Osteoblast (primary cell): Measurements from ENCODE around the gene PARD6G. TPM values are rescaled to one million over a fixed set of nuclear protein-coding genes. Genes with fewer than 3 reads are reported as not detected.

ENCODE experiments used
- DNase-seq: peaks from one replicate; pipeline ENCODE4 v3.0.0; 2011; ENCODE audit warnings: low spot score, mixed read lengths; ENCODE audit not compliant: insufficient read length; ENCODE audit errors: missing footprints
- H2AFZ ChIP-seq: 2 replicates; pipeline ENCODE4 v1.6.0; 2011; ENCODE audit warnings: mild to moderate bottlenecking, low read length
- H3K27ac ChIP-seq: 2 replicates; pipeline ENCODE4 v1.5.1; 2011; ENCODE audit warnings: mild to moderate bottlenecking, low read depth, low read length, moderate library complexity
- H3K27me3 ChIP-seq: 2 replicates; pipeline ENCODE4 v1.6.0; 2012; ENCODE audit warnings: mild to moderate bottlenecking, control low read depth, inconsistent platforms, low read length, moderate library complexity; ENCODE audit not compliant: insufficient read depth
- H3K36me3 ChIP-seq: 2 replicates; pipeline ENCODE4 v1.5.1; 2011; ENCODE audit warnings: mild to moderate bottlenecking, low read length, control low read depth, moderate library complexity; ENCODE audit not compliant: insufficient read depth
- H3K4me1 ChIP-seq: 2 replicates; pipeline ENCODE4 v1.5.1; 2011; ENCODE audit warnings: mild to moderate bottlenecking, low read length, control low read depth, moderate library complexity; ENCODE audit not compliant: insufficient read depth
- H3K4me2 ChIP-seq: 2 replicates; pipeline ENCODE4 v1.6.0; 2011; ENCODE audit warnings: mild to moderate bottlenecking, low read length; ENCODE audit not compliant: insufficient read depth
- H3K4me3 ChIP-seq: fragments of 200-600 bp; sonication (generic); 3 replicates; pipeline ENCODE4 v1.5.1; 2012; ENCODE audit warnings: mild to moderate bottlenecking, low read length, inconsistent platforms; ENCODE audit not compliant: insufficient read depth
- H3K79me2 ChIP-seq: 2 replicates; pipeline ENCODE4 v1.6.0; 2012; ENCODE audit warnings: mild to moderate bottlenecking, low read length, control low read depth, inconsistent platforms; ENCODE audit not compliant: insufficient read depth
- H3K9me3 ChIP-seq: 2 replicates; pipeline ENCODE4 v1.5.1; 2011; ENCODE audit warnings: low read depth, low read length, control low read depth
- H4K20me1 ChIP-seq: 2 replicates; pipeline ENCODE4 v1.6.0; 2012; ENCODE audit warnings: mild to moderate bottlenecking, low read length, control low read depth; ENCODE audit not compliant: insufficient read depth
- total RNA-seq: library from RNA; depleted of rRNA; stranded (reverse); fragments of >200 nt; gene quantifications from 2 replicates; pipeline ENCODE4 v1.2.3, GENCODE V29; 2012
- TF ChIP-seq, protein P1 (sequence below): IDR thresholded peaks from 2 replicates; pipeline ENCODE4 v1.5.1; 2011; ENCODE audit warnings: mild to moderate bottlenecking, low read depth, low read length, moderate library complexity; ENCODE audit errors: extremely low read depth

Gene PARD6G
- total RNA-seq, 1 donor, result 2.2 TPM

DNA sequence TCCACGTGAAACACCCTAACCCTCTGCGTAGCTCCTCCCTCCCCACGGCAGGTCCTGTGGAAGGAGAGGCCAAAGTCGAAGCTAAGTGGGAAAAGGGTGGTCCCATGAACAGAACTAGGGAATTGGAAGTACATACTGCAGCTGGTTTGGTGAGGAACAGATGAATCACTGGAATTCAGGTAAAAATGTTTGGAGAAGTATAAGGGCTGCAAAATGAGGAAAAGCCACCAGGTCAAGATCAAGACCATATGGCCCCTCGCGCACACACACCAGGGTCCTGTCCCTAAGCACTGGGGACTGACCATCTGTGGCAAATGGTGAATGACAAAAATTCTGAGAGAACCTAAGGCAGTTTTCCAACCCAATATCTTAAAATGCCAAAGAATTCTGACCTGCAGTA is 3.1 kb downstream of the PARD6G start:
- Histone ChIP-seq H3K4me2 (no peak overlapping the region), H3K4me1 (peaks cover 3% of the 10 kb centered on the region), H3K36me3 (no peaks in the 10 kb centered on the region), H3K9me3 (no peaks in the 10 kb centered on the region), H3K4me3 (no peak overlapping the region), H3K27me3 (peaks cover 30% of the 10 kb centered on the region), H4K20me1 (no peaks in the 10 kb centered on the region), H3K27ac (no peak overlapping the region), H3K79me2 (no peaks in the 10 kb centered on the region), H2AFZ (no peak overlapping the region)
- TF ChIP-seq, protein P1, sequence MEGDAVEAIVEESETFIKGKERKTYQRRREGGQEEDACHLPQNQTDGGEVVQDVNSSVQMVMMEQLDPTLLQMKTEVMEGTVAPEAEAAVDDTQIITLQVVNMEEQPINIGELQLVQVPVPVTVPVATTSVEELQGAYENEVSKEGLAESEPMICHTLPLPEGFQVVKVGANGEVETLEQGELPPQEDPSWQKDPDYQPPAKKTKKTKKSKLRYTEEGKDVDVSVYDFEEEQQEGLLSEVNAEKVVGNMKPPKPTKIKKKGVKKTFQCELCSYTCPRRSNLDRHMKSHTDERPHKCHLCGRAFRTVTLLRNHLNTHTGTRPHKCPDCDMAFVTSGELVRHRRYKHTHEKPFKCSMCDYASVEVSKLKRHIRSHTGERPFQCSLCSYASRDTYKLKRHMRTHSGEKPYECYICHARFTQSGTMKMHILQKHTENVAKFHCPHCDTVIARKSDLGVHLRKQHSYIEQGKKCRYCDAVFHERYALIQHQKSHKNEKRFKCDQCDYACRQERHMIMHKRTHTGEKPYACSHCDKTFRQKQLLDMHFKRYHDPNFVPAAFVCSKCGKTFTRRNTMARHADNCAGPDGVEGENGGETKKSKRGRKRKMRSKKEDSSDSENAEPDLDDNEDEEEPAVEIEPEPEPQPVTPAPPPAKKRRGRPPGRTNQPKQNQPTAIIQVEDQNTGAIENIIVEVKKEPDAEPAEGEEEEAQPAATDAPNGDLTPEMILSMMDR, result no peak
- DNase-seq, result no peak

GRCh38 chr18:80243204-80243603 is 4.1 kb downstream of the PARD6G start:
- no peaks in the 10 kb centered on the region for H3K9me3 ChIP-seq
- peak; percentile 29 for DNase-seq
- H3K27ac ChIP-seq, result no peak overlapping the region
- no peaks in the 10 kb centered on the region for H3K36me3 ChIP-seq
- TF ChIP-seq, protein P1, result no peak
- peaks cover 27% of the 10 kb centered on the region for H3K27me3 ChIP-seq
- no peaks in the 10 kb centered on the region for H4K20me1 ChIP-seq
- no peak overlapping the region for H3K4me2 ChIP-seq
- peaks cover 3% of the 10 kb centered on the region for H3K4me1 ChIP-seq
- H3K79me2 ChIP-seq, result no peaks in the 10 kb centered on the region
- H3K4me3 ChIP-seq, result no peak overlapping the region
- H2AFZ ChIP-seq, result no peak overlapping the region

DNA sequence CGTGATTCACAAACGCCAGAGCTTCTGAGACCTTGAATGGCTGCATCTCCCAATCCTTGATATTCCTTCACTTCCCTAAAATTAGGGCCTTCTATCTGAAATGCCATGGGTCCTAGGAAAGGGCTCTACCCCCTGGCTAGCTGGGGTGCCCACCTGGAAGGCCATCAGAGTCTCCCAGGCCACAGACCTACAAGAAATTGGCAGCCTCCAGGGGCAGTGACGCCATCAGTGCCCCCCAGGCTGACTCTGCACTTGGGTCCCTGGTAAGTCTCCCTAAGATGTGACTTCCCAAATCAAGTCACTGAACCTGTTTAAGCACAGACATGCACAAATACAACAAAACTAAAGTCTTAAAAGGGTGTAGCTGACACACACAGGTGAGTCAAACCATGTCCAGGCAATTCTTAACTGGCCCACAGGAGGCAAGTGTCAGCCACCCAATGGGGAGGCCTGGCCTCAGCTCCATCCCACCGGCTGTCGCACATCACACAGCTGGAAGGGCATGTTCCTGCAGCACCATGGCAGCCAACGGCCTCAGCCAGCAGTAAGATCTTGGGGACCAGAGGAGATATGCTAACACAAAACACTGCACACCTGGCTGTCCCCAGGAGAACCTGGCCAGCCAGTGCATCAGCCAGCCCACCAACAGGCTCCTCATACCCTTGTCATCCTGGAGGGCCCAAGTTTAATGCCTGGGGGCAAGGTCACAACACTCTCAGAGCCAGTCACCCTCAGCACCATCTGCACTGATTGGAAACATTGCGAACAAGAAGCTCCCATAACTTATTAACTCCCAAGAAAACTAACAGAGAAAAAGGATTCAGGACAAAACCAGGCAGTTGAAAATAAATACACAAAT is 5.2 kb downstream of the PARD6G start:
- TF ChIP-seq, protein P1, result no peak
- Histone ChIP-seq H4K20me1 (no peaks in the 10 kb centered on the region), H3K4me3 (no peak overlapping the region), H3K36me3 (no peaks in the 10 kb centered on the region), H3K4me2 (no peak overlapping the region), H3K4me1 (no peaks in the 10 kb centered on the region), H3K27ac (no peak overlapping the region), H2AFZ (no peak overlapping the region), H3K27me3 (peaks cover 27% of the 10 kb centered on the region), H3K79me2 (no peaks in the 10 kb centered on the region), H3K9me3 (no peaks in the 10 kb centered on the region)
- DNase-seq, result no peak

DNA sequence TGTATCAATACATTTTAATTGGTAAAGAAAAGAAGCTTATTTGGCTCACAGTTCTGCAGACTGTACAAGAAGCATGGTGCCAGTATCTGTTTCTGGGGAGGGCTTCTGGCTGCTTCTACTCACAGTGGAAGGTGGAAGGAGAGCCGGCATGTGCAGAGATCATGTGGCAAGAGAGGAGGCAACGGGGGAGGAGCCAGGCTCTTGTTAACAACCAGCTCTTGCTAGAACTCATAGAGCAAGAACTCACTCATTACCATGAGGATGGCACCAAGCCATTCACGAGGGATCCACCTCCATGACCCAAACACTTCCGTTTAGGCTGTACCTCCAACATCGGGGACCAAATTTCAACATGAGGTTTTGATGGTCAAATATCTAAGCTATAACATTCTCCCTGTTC is 7.5 kb downstream of the PARD6G start:
- Histone ChIP-seq H3K36me3 (no peaks in the 10 kb centered on the region), H2AFZ (no peak overlapping the region), H3K79me2 (no peaks in the 10 kb centered on the region), H3K27me3 (peaks cover 13% of the 10 kb centered on the region), H3K4me1 (no peaks in the 10 kb centered on the region), H3K4me3 (no peak overlapping the region), H3K27ac (no peak overlapping the region), H3K9me3 (no peaks in the 10 kb centered on the region), H3K4me2 (no peak overlapping the region), H4K20me1 (no peaks in the 10 kb centered on the region)
- no peak for DNase-seq
- TF ChIP-seq, protein P1, result no peak
